UCSD-AML1 (cell line): ENCODE data around the gene STXBP4.

Experiments used
- DNase-seq: peaks from one replicate; lab custom pipeline; 2025; ENCODE audit not compliant: unreplicated experiment; lab: John Stamatoyannopoulos, UW

STXBP4 gene

DNA sequence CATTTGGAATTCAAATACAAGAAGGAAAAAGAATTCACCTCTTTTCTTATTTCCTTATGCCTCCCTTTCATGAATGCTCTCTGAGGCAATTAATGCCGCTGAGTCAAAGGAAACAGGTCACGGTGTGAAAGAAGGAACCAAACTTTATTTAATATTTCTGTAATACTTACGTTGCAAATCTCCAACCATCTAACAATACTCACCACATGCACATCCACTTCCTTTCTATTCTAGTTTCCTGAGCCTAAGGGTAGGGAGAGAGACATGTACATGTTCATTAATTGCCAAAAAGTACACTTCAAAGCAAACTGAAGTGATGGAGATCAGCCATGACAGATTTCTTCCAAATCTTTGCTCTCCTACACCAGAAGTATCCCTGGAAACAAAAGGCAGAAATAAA, 248.3 kb downstream of the STXBP4 start:
- no peak for DNase-seq

DNA sequence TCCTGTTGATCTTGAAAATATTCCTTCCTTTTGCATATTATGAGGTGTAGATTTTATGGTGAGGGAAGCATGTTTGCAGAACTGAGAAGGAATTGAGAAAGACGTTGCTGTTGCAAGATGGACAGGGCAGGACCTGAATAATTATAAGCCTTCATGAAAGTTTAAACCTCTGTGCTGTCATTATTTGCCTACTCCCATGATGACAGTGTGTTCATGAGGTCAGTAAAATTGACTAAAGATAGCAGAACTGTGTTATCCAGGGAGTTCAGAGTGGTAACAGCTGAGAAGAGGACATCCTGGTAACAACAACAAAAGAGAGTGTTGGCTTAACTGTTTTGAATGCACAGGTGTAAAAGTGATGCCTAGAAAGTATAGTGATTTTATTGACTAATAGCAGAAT, 250.9 kb downstream of the STXBP4 start:
- DNase-seq, result no peak

DNA sequence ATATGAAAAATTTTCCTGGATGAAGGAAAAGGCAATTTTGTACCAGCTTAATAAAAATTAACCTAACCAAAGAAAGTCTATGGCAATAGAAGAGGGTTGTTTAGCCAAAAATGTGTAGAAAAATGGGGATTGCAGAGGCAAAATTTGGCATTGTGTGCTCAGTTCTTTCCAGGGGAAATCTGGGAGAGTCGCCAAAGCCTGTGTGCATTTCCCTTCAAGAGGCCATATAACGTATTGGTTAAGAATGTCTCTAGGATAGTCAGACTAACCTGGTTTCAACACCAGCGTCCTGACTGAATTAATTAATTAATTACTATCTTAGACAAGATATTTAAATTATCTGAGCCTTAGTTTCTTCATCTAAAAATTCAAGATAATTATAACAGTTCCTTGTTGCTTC, 251.4 kb downstream of the STXBP4 start:
- DNase-seq, result no peak
